K562 (cell line): Measurements from ENCODE around the gene COQ7. TPM values are rescaled to one million over a fixed set of nuclear protein-coding genes. Genes with fewer than 3 reads are reported as not detected.

Source experiments
- DDX20 ChIP-seq: fragments of 450-650 bp; IDR thresholded peaks from 2 replicates; pipeline ENCODE4 v1.6.1; 2016; ENCODE audit warnings: missing genetic modification characterization, low read depth, mild to moderate bottlenecking, missing compliant biosample characterization, moderate library complexity
- EHMT2 ChIP-seq: fragments of 450-650 bp; IDR thresholded peaks from 2 replicates; pipeline ENCODE4 v1.6.1; 2018; ENCODE audit warnings: antibody characterized with exemption
- EZH2 ChIP-seq: IDR thresholded peaks from 2 replicates; pipeline ENCODE4 v1.6.1; 2012; ENCODE audit warnings: low read depth, mild to moderate bottlenecking, inconsistent platforms, low read length, borderline replicate concordance
- FOXK2 ChIP-seq, 2 experiments: fragments of 450-650 bp; IDR thresholded peaks in 1 of 2; conservative IDR thresholded peaks in 1 of 2; 2 replicates each; pipeline ENCODE4 v1.6.1; 2016; ENCODE audit warnings: low read depth in 2 of 2, mild to moderate bottlenecking in 1 of 2
- JUNB ChIP-seq: fragments of 450-650 bp; formaldehyde crosslinking; conservative IDR thresholded peaks from 2 replicates; pipeline ENCODE4 v1.4.0; 2020; ENCODE audit warnings: mild to moderate bottlenecking
- L3MBTL2 ChIP-seq: fragments of 450-650 bp; IDR thresholded peaks from 2 replicates; pipeline ENCODE4 v1.6.1; 2016; ENCODE audit warnings: mild to moderate bottlenecking, moderate library complexity
- MAFK ChIP-seq: IDR thresholded peaks from 2 replicates; pipeline ENCODE4 v1.6.1; 2011; ENCODE audit warnings: low read length, improper control_type of control experiment
- NEUROD1 ChIP-seq: fragments of 150-350 bp; IDR thresholded peaks from 2 replicates; pipeline ENCODE4 v1.6.1; 2014; ENCODE audit warnings: borderline replicate concordance, low read length, low read depth; ENCODE audit not compliant: partially characterized antibody
- PHF20 ChIP-seq: fragments of 450-650 bp; IDR thresholded peaks from 2 replicates; pipeline ENCODE4 v1.6.1; 2018; ENCODE audit not compliant: partially characterized antibody
- PHF8 ChIP-seq: fragments of 200-600 bp; sonication (generic); IDR thresholded peaks from 2 replicates; pipeline ENCODE4 v1.6.1; 2012; ENCODE audit warnings: mixed run types, mild to moderate bottlenecking, inconsistent platforms, low read length, moderate library complexity, borderline replicate concordance
- POLR2B ChIP-seq: fragments of 450-650 bp; IDR thresholded peaks from 2 replicates; pipeline ENCODE4 v1.6.1; 2018; ENCODE audit warnings: low read depth; ENCODE audit not compliant: partially characterized antibody
- RB1 ChIP-seq: fragments of 450-650 bp; IDR thresholded peaks from 2 replicates; pipeline ENCODE4 v1.6.1; 2017; ENCODE audit warnings: low read depth, mild to moderate bottlenecking
- RUNX1 ChIP-seq: sonication (generic); IDR thresholded peaks from 2 replicates; pipeline ENCODE4 v1.6.1; 2016; ENCODE audit warnings: antibody characterized with exemption, low read depth
- SMAD4 ChIP-seq: fragments of 250-450 bp; sonication (Bioruptor Pico); conservative IDR thresholded peaks from 2 replicates; pipeline ENCODE4 v1.8.0; 2021; ENCODE audit warnings: inconsistent platforms, mild to moderate bottlenecking, moderate library complexity
- TEAD4 ChIP-seq, 2 experiments: sonication (generic) in 1 of 2; formaldehyde crosslinking in 1 of 2; IDR thresholded peaks; 2 replicates each; pipeline versions ENCODE4 v1.6.1 to v1.8.0; 2012 to 2022; ENCODE audit warnings: borderline replicate concordance in 1 of 2, inconsistent platforms in 1 of 2, low read length in 1 of 2, mild to moderate bottlenecking in 1 of 2, missing genetic modification reagents in 1 of 2
- TFAP4 ChIP-seq: sonication (generic); formaldehyde crosslinking; IDR thresholded peaks from 2 replicates; pipeline ENCODE4 v1.8.0; 2022; ENCODE audit warnings: missing genetic modification reagents, mild to moderate bottlenecking, moderate library complexity, borderline replicate concordance
- ZFPM2 ChIP-seq: fragments of 250-450 bp; sonication (Bioruptor Pico); IDR thresholded peaks from 2 replicates; pipeline ENCODE4 v1.5.1; 2022; ENCODE audit warnings: mild to moderate bottlenecking
- ZNF232 ChIP-seq: sonication (generic); formaldehyde crosslinking; IDR thresholded peaks from 2 replicates; pipeline ENCODE4 v1.8.0; 2022; ENCODE audit warnings: mild to moderate bottlenecking, missing genetic modification reagents
- ZNF785 ChIP-seq: fragments of 250-450 bp; sonication (Bioruptor Pico); IDR thresholded peaks from 2 replicates; pipeline ENCODE4 v1.4.0; 2020; ENCODE audit warnings: mild to moderate bottlenecking
- polyA plus RNA-seq, 8 experiments: library from polyadenylated mRNA; depleted of rRNA in 4 of 8; stranded (reverse) in 5 of 8; unstranded in 3 of 8; fragments of >200 nt; fragmentation: Nextera tagmentation in 2 of 8; fragmentation: Illumina TruSeq in 1 of 8; extraction: Ambion mirVana in 2 of 8; extraction: Trizol in 1 of 8; gene quantifications; 2 replicates each; pipeline versions ENCODE4 v1.2.1 to v1.2.3, GENCODE V29; 2011 to 2014; ENCODE audit warnings: inconsistent platforms in 1 of 8, missing spikeins in 1 of 8
- total RNA-seq, 7 experiments: library from RNA; depleted of rRNA in 6 of 7; stranded (reverse); fragments of >200 nt in 6 of 7; fragmentation: Illumina TruSeq in 2 of 7; extraction: Trizol in 2 of 7; gene quantifications; 2 replicates each; pipeline versions ENCODE4 v1.2.1 to v1.2.3, GENCODE V29; 2011 to 2021; ENCODE audit warnings: low replicate concordance in 1 of 7
- TF ChIP-seq, protein P1 (sequence below): sonication (generic); formaldehyde crosslinking; IDR thresholded peaks from 2 replicates; pipeline ENCODE4 v1.8.1; 2023; ENCODE audit warnings: mild to moderate bottlenecking, missing genetic modification reagents
- TF ChIP-seq, protein P2 (sequence below): fragments of 150-350 bp; conservative IDR thresholded peaks from 2 replicates; pipeline ENCODE4 v1.6.1; 2014; ENCODE audit warnings: low read length
- TF ChIP-seq, protein P3 (sequence below), 2 experiments: IDR thresholded peaks; 2 replicates each; pipeline ENCODE4 v1.6.1; 2011; ENCODE audit warnings: borderline replicate concordance in 1 of 2, control low read depth in 1 of 2, low read depth in 1 of 2, low read length in 1 of 2, mild to moderate bottlenecking in 1 of 2, mixed read lengths in 1 of 2, moderate library complexity in 1 of 2; ENCODE audit not compliant: insufficient read depth in 1 of 2, insufficient read length in 1 of 2, poor library complexity in 1 of 2, severe bottlenecking in 1 of 2; ENCODE audit errors: extremely low read depth in 1 of 2

The COQ7 gene
- total and polyA plus RNA-seq, 9 of the 15 experiments (the other 6 are each of a cell fraction or from before 2014, with no cell fraction given) = 2.3 to 26.1 (median 15.2) TPM

- TF ChIP-seq FOXK2 (conservative IDR thresholded peaks at IDR 0.05 in 1 of 2, IDR thresholded peaks at IDR 0.05 in 1 of 2; ENCODE audit: low read depth in 2 of 2) (0 out of 4 replicates have a peak, but pooled peaks of 1 of the 2 experiments have one; percentile 28), RB1 (peak; percentile 49; the same call in 1 of the 2 replicates), PHF20 (peak; percentile 45), L3MBTL2 (peak; percentile 54; the same call in 1 of the 2 replicates), RUNX1 (no peak), PHF8 (peak; percentile 64; the same call in 1 of the 2 replicates), EZH2 (no peak), ZNF232 (CRISPR knock-in tag) (no peak), NEUROD1 (peak; percentile 28), SMAD4 (CRISPR knock-in tag) (peak; percentile 75; the same call in 1 of the 2 replicates), ZFPM2 (CRISPR knock-in tag) (no peak), TFAP4 (CRISPR knock-in tag) (no peak), MAFK (no peak), ZNF785 (CRISPR knock-in tag) (no peak), TEAD4 (IDR thresholded peaks at IDR 0.05; ENCODE audit: low read length) (no peak), TEAD4 (CRISPR knock-in tag; IDR thresholded peaks at IDR 0.05; ENCODE audit: borderline replicate concordance) (no peak), JUNB (CRISPR knock-in tag) (no peak), POLR2B (peak; percentile 39), EHMT2 (no peak), DDX20 (no peak)
- TF ChIP-seq, protein P1, sequence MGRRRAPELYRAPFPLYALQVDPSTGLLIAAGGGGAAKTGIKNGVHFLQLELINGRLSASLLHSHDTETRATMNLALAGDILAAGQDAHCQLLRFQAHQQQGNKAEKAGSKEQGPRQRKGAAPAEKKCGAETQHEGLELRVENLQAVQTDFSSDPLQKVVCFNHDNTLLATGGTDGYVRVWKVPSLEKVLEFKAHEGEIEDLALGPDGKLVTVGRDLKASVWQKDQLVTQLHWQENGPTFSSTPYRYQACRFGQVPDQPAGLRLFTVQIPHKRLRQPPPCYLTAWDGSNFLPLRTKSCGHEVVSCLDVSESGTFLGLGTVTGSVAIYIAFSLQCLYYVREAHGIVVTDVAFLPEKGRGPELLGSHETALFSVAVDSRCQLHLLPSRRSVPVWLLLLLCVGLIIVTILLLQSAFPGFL (CRISPR knock-in tag) = no peak
- TF ChIP-seq, protein P2, sequence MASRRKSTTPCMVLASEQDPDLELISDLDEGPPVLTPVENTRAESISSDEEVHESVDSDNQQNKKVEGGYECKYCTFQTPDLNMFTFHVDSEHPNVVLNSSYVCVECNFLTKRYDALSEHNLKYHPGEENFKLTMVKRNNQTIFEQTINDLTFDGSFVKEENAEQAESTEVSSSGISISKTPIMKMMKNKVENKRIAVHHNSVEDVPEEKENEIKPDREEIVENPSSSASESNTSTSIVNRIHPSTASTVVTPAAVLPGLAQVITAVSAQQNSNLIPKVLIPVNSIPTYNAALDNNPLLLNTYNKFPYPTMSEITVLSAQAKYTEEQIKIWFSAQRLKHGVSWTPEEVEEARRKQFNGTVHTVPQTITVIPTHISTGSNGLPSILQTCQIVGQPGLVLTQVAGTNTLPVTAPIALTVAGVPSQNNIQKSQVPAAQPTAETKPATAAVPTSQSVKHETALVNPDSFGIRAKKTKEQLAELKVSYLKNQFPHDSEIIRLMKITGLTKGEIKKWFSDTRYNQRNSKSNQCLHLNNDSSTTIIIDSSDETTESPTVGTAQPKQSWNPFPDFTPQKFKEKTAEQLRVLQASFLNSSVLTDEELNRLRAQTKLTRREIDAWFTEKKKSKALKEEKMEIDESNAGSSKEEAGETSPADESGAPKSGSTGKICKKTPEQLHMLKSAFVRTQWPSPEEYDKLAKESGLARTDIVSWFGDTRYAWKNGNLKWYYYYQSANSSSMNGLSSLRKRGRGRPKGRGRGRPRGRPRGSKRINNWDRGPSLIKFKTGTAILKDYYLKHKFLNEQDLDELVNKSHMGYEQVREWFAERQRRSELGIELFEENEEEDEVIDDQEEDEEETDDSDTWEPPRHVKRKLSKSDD = no peak
- TF ChIP-seq, protein P3, sequence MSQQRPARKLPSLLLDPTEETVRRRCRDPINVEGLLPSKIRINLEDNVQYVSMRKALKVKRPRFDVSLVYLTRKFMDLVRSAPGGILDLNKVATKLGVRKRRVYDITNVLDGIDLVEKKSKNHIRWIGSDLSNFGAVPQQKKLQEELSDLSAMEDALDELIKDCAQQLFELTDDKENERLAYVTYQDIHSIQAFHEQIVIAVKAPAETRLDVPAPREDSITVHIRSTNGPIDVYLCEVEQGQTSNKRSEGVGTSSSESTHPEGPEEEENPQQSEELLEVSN (IDR thresholded peaks at IDR 0.05; ENCODE audit: borderline replicate concordance in 1 of 2, extremely low read depth in 1 of 2, insufficient read depth in 1 of 2, insufficient read length in 1 of 2, low read depth in 1 of 2, low read length in 1 of 2, poor library complexity in 1 of 2, severe bottlenecking in 1 of 2) = peak in 1 of 2 experiments; percentile 34
These were observed 46.4 kb downstream of the COQ7 start, which contains the start of gene ITPRIPL2 (continued) for GRCh38 chr16:19113577-19114358.
